ENCODE results near the gene CEPT1. TPM values are rescaled to one million over a fixed set of nuclear protein-coding genes. Genes with fewer than 3 reads are reported as not detected.

The CEPT1 gene
- total and polyA plus RNA-seq, 9 of the 15 experiments (the other 6 are each of a cell fraction or from before 2014, with no cell fraction given): 24.4 to 72.6 (median 42.4) TPM

DNA sequence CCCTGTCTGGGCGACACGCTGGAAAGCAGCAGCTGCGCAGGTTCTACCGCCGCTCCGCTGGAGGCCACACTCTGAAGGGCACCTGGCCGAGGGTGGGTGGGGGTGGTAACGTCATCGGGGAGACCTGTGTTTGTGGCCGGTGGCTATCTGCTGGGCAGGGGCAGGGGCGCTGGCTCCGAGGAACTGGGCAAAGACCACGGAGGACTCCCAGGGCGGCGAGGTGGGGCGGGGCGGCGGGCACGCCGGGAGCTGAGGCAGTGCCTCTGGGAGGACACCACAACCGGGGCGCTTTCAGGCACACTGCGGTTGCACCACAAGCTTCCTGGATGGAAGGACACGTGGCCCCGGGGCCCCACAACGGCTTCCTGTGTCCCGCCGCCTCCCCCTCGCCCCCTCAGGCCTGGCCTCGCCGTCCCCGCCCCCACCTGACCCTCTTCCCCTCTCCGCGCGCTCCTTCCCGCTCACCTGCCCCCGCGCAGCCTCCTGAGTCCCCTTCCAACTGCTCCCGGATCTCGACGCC, 63.7 kb downstream of the CEPT1 start:
- Histone ChIP-seq H3K4me3 (no peak overlapping the region), H3K4me2 (ENCODE audit: insufficient read depth, low read length) (no peak overlapping the region), H3K36me3 (ENCODE audit: control insufficient read depth, insufficient read depth, low read length) (no peaks in the 10 kb centered on the region), H3K4me1 (replicated peaks in 1 of 2; ENCODE audit: control insufficient read depth in 2 of 2, insufficient read depth in 2 of 2, low read length in 2 of 2) (peaks cover 23 to 29% of the 10 kb centered on the region in 2 experiments), H3K9ac (ENCODE audit: insufficient read depth in 1 of 2, low read depth in 2 of 2, low read length in 2 of 2) (no peak overlapping the region), H3K79me2 (ENCODE audit: control insufficient read depth, insufficient read depth, low read length) (no peaks in the 10 kb centered on the region), H3K9me3 (replicated peaks; ENCODE audit: control insufficient read depth, insufficient read depth, low read depth, low read length) (no peaks in the 10 kb centered on the region), H3K9me1 (ENCODE audit: control insufficient read depth, insufficient read depth, low read length) (no peaks in the 10 kb centered on the region), H4K20me1 (replicated peaks; ENCODE audit: control insufficient read depth, insufficient read depth, low read length) (no peaks in the 10 kb centered on the region), H2AFZ (ENCODE audit: low read depth, low read length) (no peak overlapping the region), H3K27me3 (ENCODE audit: control insufficient read depth in 2 of 2, insufficient read depth in 2 of 2, low read length in 2 of 2) (peaks cover 0 to 5% of the 10 kb centered on the region in 2 experiments; a peak in 3 of 5 replicates), H3K27ac (ENCODE audit: extremely low read depth, low read depth, low read length) (no peak overlapping the region)
- TF ChIP-seq ZNF174 (CRISPR knock-in tag; IDR thresholded peaks at IDR 0.05) (no peak), ZNF584 (CRISPR knock-in tag; IDR thresholded peaks at IDR 0.05; ENCODE audit: low read depth) (no peak), NCOA6 (IDR thresholded peaks at IDR 0.05) (no peak), ARHGAP35 (IDR thresholded peaks at IDR 0.05; ENCODE audit: partially characterized antibody) (no peak), SAP30 (IDR thresholded peaks at IDR 0.05; ENCODE audit: borderline replicate concordance, insufficient read depth, low read depth, low read length, poor library complexity, severe bottlenecking) (no peak)
- TF ChIP-seq, protein P1, sequence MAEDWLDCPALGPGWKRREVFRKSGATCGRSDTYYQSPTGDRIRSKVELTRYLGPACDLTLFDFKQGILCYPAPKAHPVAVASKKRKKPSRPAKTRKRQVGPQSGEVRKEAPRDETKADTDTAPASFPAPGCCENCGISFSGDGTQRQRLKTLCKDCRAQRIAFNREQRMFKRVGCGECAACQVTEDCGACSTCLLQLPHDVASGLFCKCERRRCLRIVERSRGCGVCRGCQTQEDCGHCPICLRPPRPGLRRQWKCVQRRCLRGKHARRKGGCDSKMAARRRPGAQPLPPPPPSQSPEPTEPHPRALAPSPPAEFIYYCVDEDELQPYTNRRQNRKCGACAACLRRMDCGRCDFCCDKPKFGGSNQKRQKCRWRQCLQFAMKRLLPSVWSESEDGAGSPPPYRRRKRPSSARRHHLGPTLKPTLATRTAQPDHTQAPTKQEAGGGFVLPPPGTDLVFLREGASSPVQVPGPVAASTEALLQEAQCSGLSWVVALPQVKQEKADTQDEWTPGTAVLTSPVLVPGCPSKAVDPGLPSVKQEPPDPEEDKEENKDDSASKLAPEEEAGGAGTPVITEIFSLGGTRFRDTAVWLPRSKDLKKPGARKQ (CRISPR knock-in tag; IDR thresholded peaks at IDR 0.05): no peak
- TF ChIP-seq, protein P2, sequence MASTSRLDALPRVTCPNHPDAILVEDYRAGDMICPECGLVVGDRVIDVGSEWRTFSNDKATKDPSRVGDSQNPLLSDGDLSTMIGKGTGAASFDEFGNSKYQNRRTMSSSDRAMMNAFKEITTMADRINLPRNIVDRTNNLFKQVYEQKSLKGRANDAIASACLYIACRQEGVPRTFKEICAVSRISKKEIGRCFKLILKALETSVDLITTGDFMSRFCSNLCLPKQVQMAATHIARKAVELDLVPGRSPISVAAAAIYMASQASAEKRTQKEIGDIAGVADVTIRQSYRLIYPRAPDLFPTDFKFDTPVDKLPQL (IDR thresholded peaks at IDR 0.05; ENCODE audit: extremely low read depth, insufficient read length): no peak
- FAIRE-seq (no peak), ATAC-seq (no peak), DNase-seq (ENCODE audit: extremely low read depth in 1 of 4, low spot score in 3 of 4) (no peak)
- POLR2A ChIA-PET: no interaction called here
- CTCF ChIA-PET (ENCODE audit: low intra/inter-chr PET ratio): no interaction called here
- in situ Hi-C loops (cut with MboI) (no loop called here), intact Hi-C loops (cut with micrococcal nuclease) (no loop called here)
- BruUV-seq (replicated peaks): no TSS peak
- 76% methylated on average over 14 of the region's 41 CpGs for WGBS (ENCODE audit: insufficient coverage, low coverage, missing lambda C conversion rate)

Measured in K562 (cell line).